T47D (cell line): ENCODE measurements around the gene HAUS5.
A peak's percentile ranks its signal among the peaks of the same experiment; 100 is the strongest.
"Not testable (repeated sequence)": the region's sequence is repeated elsewhere in the genome, so short reads cannot be mapped to it uniquely, and the experiment has no call there.

Experiments
- DNase-seq, 2 experiments: peaks; one replicate each; pipeline versions ENCODE4 v3.0.0 to v3.0.0-alpha.2; 2011 to 2012; ENCODE audit warnings: low read depth in 1 of 2, low spot score in 1 of 2
- JUND ChIP-seq: IDR thresholded peaks from 2 replicates; pipeline ENCODE4 v1.6.1; 2012; ENCODE audit warnings: low read depth
- in situ Hi-C: cut with HindIII; loops from 2 replicates; pipeline ENCODE4 v1.10.0; 2016; ENCODE audit warnings: low sequenced_read_pairs, low pct_unique_long_range_greater_than_20kb

Gene HAUS5

GRCh38 chr19:35587321-35587720, 25.2 kb upstream of the HAUS5 start:
- TF ChIP-seq JUND: no peak
- DNase-seq: no peak
- in situ Hi-C loops: no loop called here

GRCh38 chr19:35590875-35591274, 21.7 kb upstream of the HAUS5 start:
- in situ Hi-C loops: no loop called here
- DNase-seq: no peak
- no peak for TF ChIP-seq JUND

GRCh38 chr19:35592226-35592625, 20.3 kb upstream of the HAUS5 start:
- in situ Hi-C loops: no loop called here
- TF ChIP-seq JUND: no peak
- DNase-seq: peak; percentile 15 to 54

GRCh38 chr19:35595026-35595425, 17.5 kb upstream of the HAUS5 start:
- DNase-seq, in situ Hi-C loops: not testable (repeated sequence)

- in situ Hi-C loops: no loop called here
- no peak for DNase-seq
- TF ChIP-seq JUND: no peak
Measured at GRCh38 chr19:35595928-35596327, 16.6 kb upstream of the HAUS5 start.

- in situ Hi-C loops: no loop called here
- TF ChIP-seq JUND: no peak
- peak in 1 of 2 experiments; percentile 45 for DNase-seq
Measured at GRCh38 chr19:35596366-35596999, 16.1 kb upstream of the HAUS5 start.

GRCh38 chr19:35601971-35602370, 10.6 kb upstream of the HAUS5 start:
- in situ Hi-C loops: no loop called here
- DNase-seq: no peak
- TF ChIP-seq JUND: no peak

- in situ Hi-C loops, DNase-seq: not testable (repeated sequence)
Measured at GRCh38 chr19:35604436-35604835, 8.1 kb upstream of the HAUS5 start.

- DNase-seq, in situ Hi-C loops: not testable (repeated sequence)
Measured at GRCh38 chr19:35607170-35607569, 5.4 kb upstream of the HAUS5 start.

- no peak for TF ChIP-seq JUND
- in situ Hi-C loops: no loop called here
- DNase-seq: no peak
Measured at GRCh38 chr19:35607661-35608060, 4.9 kb upstream of the HAUS5 start.

GRCh38 chr19:35608251-35608650, 4.3 kb upstream of the HAUS5 start:
- peak in 1 of 2 experiments; percentile 45 for DNase-seq
- in situ Hi-C loops: no loop called here
- TF ChIP-seq JUND: no peak

GRCh38 chr19:35609851-35610353, 2.6 kb upstream of the HAUS5 start:
- no peak for DNase-seq
- in situ Hi-C loops: no loop called here
- no peak for TF ChIP-seq JUND

GRCh38 chr19:35612224-35612558, 344 bp upstream of the HAUS5 start:
- DNase-seq: no peak
- in situ Hi-C loops: no loop called here
- TF ChIP-seq JUND: no peak

- no peak for DNase-seq
- in situ Hi-C loops: no loop called here
- TF ChIP-seq JUND: no peak
Measured at GRCh38 chr19:35613574-35613973, 1.0 kb downstream of the HAUS5 start.

GRCh38 chr19:35615036-35615435, 2.5 kb downstream of the HAUS5 start:
- in situ Hi-C loops: no loop called here
- no peak for TF ChIP-seq JUND
- DNase-seq: no peak
